Measurements from ENCODE around the gene SETD1B. TPM values are rescaled to one million over a fixed set of nuclear protein-coding genes. Genes with fewer than 3 reads are reported as not detected.

Gene SETD1B
- total and polyA plus RNA-seq, 2 of the 4 experiments (the other 2 are of a cell fraction) = 0.90 to 5.1 TPM

DNA sequence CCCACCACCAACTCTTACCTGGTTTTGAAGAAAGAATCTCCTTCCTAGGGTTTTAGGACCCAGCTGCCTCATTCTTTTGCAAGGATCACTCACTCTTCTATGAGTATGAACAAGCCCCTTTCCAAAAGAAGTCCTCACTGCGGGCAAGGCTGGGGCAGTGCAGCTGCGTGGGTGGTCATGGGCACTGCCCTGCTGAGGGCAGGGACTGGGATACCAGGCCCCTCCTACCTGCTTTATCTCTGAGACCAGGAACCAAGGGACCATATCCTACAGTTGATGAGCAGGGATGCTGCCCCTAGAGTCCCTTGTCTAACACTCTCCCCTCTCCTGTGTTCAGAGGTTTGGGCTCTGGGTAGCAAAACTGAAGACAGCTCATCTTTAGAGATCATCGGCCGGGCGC is 34.3 kb downstream of the SETD1B start:
- Histone ChIP-seq H4K91ac (ENCODE audit: insufficient read depth, low read depth, low read length) (no peak overlapping the region), H3K4me3 (ENCODE audit: insufficient read depth, low read depth, low read length) (no peak overlapping the region), H3K9me3 (ENCODE audit: control insufficient read depth, insufficient read depth, low read length) (no peaks in the 10 kb centered on the region), H2BK120ac (ENCODE audit: low read depth, low read length) (no peak overlapping the region), H3K27me3 (ENCODE audit: control insufficient read depth, insufficient read depth, low read length) (no peaks in the 10 kb centered on the region), H3K4me1 (ENCODE audit: control insufficient read depth, insufficient read depth, low read length) (0 out of 2 replicates have a peak, but pooled peaks cover under 1% of the 10 kb centered on the region), H3K14ac (replicated peaks; ENCODE audit: low read depth, low read length) (no peak overlapping the region), H3K36me3 (ENCODE audit: control insufficient read depth, insufficient read depth, low read length) (no peaks in the 10 kb centered on the region), H2AK5ac (ENCODE audit: low read depth, low read length) (no peak overlapping the region), H4K20me1 (ENCODE audit: insufficient read depth, low read length) (no peaks in the 10 kb centered on the region), H3K4me2 (ENCODE audit: low read depth, low read length) (no peak overlapping the region), H3K23ac (ENCODE audit: low read depth, low read length) (no peak overlapping the region), H2AFZ (replicated peaks; ENCODE audit: low read length, poor library complexity) (peak overlapping the region; percentile 51), H3K9ac (ENCODE audit: low read depth, low read length) (no peak overlapping the region), H3K18ac (ENCODE audit: low read depth, low read length) (no peak overlapping the region), H2BK20ac (ENCODE audit: low read depth, low read length) (no peak overlapping the region), H3K27ac (ENCODE audit: insufficient read depth, low read length) (no peak overlapping the region), H2AK9ac (replicated peaks; ENCODE audit: low read depth, low read length, poor library complexity) (peak overlapping the region; percentile 72), H3K79me1 (ENCODE audit: low read depth in 1 of 2, low read length in 2 of 2) (peaks cover 0 to 8% of the 10 kb centered on the region in 2 experiments; a peak in 2 of 4 replicates), H2BK5ac (ENCODE audit: low read depth, low read length, poor library complexity, severe bottlenecking) (no peak overlapping the region), H3K9me1 (ENCODE audit: insufficient read depth, low read length) (no peaks in the 10 kb centered on the region), H2BK15ac (ENCODE audit: low read depth, low read length) (no peak overlapping the region), H3K56ac (ENCODE audit: extremely low read depth, insufficient read depth, low read length) (no peak overlapping the region), H4K5ac (ENCODE audit: low read depth, low read length) (no peak overlapping the region), H4K8ac (ENCODE audit: low read depth in 2 of 2, low read length in 2 of 2) (no peak overlapping the region), H3K4ac (ENCODE audit: low read depth, low read length) (no peak overlapping the region)
- ATAC-seq (ENCODE audit: low read depth) = no peak
- CTCF ChIA-PET = interaction anchor here (1.2 kb wide), 1 partner anchor 44 kb away, joined by 4 read pairs; no protein-coding TSS in a partner anchor
- POLR2A ChIA-PET (ENCODE audit: unreplicated experiment) = no interaction called here
- in situ Hi-C loops (cut with MboI; ENCODE audit: low sequenced_read_pairs) (no loop called here), dilution Hi-C loops (cut with HindIII; ENCODE audit: low sequenced_read_pairs, unreplicated experiment) (no loop called here), intact Hi-C loops (cut with micrococcal nuclease) (loop anchor here (2.0 to 5.0 kb wide), 2 partner anchors 34 to 51 kb away; partner anchors contain the start of gene PSMD9)
- BruUV-seq (replicated peaks) = no TSS peak
- WGBS, 2 experiments (ENCODE audit: extremely low coverage in 2 of 2, insufficient read length in 1 of 2) = 100% methylated on average over 3 of the region's 5 CpGs; no CpG with 5 or more reads in 1 of the 2 experiments
- TF ChIP-seq RFX5 (IDR thresholded peaks at IDR 0.05; ENCODE audit: low read depth, low read length) = no peak
- no peak for TF ChIP-seq FOS (IDR thresholded peaks at IDR 0.05; ENCODE audit: low read depth, low read length)
- no peak for TF ChIP-seq CHD1 (IDR thresholded peaks at IDR 0.05; ENCODE audit: low read depth, low read length)
- no peak for TF ChIP-seq MAZ (IDR thresholded peaks at IDR 0.05; ENCODE audit: borderline replicate concordance, low read depth, low read length)
- TF ChIP-seq, protein P1, sequence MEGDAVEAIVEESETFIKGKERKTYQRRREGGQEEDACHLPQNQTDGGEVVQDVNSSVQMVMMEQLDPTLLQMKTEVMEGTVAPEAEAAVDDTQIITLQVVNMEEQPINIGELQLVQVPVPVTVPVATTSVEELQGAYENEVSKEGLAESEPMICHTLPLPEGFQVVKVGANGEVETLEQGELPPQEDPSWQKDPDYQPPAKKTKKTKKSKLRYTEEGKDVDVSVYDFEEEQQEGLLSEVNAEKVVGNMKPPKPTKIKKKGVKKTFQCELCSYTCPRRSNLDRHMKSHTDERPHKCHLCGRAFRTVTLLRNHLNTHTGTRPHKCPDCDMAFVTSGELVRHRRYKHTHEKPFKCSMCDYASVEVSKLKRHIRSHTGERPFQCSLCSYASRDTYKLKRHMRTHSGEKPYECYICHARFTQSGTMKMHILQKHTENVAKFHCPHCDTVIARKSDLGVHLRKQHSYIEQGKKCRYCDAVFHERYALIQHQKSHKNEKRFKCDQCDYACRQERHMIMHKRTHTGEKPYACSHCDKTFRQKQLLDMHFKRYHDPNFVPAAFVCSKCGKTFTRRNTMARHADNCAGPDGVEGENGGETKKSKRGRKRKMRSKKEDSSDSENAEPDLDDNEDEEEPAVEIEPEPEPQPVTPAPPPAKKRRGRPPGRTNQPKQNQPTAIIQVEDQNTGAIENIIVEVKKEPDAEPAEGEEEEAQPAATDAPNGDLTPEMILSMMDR (conservative IDR thresholded peaks at IDR 0.05; ENCODE audit: low read depth, low read length) = no peak
- no peak for TF ChIP-seq NFE2L2 (IDR thresholded peaks at IDR 0.05; ENCODE audit: low read depth, low read length)
- TF ChIP-seq MXI1 (IDR thresholded peaks at IDR 0.05; ENCODE audit: borderline replicate concordance, low read depth, low read length) = no peak
- TF ChIP-seq, protein P2, sequence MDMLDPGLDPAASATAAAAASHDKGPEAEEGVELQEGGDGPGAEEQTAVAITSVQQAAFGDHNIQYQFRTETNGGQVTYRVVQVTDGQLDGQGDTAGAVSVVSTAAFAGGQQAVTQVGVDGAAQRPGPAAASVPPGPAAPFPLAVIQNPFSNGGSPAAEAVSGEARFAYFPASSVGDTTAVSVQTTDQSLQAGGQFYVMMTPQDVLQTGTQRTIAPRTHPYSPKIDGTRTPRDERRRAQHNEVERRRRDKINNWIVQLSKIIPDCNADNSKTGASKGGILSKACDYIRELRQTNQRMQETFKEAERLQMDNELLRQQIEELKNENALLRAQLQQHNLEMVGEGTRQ (IDR thresholded peaks at IDR 0.05; ENCODE audit: low read depth, low read length) = no peak
- no peak for TF ChIP-seq BHLHE40 (IDR thresholded peaks at IDR 0.05; ENCODE audit: low read depth, low read length)
- no peak for TF ChIP-seq RAD21 (IDR thresholded peaks at IDR 0.05; ENCODE audit: low read length)
- no peak for DNase-seq

Data from IMR-90 (cell line).